GM12864 (cell line): ENCODE data around the gene FARP2.

ENCODE experiments used
- DNase-seq: peaks from one replicate; pipeline ENCODE4 v3.0.0-alpha.2; 2011; ENCODE audit warnings: low read depth
- H3K4me3 ChIP-seq: 2 replicates; pipeline ENCODE4 v1.5.1; 2011; ENCODE audit warnings: mild to moderate bottlenecking, low read depth, low read length, control low read depth
- TF ChIP-seq, protein P1 (sequence below): IDR thresholded peaks from 2 replicates; pipeline ENCODE4 v1.5.1; 2011; ENCODE audit warnings: low read depth, mild to moderate bottlenecking, moderate library complexity, low read length, control low read depth, inconsistent platforms; ENCODE audit errors: missing control alignments

The FARP2 gene

DNA sequence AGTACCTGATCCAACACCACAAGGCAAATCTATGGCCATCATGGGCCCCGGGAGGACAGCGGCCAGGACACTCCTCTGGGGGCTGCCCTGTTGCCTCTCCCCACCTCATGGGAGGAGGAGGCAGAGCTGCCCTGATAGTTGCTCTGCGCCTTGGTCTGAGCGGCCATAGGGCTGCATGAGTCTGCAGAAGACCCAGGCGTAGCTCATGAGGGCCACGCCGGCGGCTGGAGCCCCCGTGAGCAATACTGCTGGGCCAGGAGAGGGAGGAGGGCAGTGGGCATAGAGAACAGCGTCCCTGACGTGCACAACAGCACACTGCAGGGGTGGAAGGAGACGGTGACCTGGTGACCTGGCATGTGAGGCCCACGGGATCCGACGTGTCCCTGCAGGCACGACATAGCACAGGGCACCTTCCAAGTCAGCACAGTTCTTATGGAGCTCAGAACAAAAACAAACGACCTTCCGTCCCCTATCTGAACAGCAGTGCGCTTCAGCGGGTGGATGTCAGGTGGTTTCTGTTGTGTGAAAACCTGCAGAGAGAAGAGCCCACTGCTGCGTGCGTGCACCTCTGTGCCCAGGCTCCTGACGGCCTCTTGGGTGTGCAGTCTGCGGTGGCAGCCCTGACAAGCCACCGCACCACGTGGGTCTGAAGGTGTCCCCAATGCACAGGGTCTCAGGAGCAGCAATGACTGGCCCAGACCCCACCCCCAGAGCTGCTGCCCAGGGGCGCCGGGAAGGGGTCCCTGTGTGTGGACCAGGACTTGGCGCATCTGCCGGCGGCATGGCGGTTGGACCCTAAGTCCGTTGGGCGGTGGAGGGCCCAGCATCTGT lies 139.3 kb downstream of the FARP2 start:
- H3K4me3 ChIP-seq, result no peak overlapping the region
- DNase-seq, result no peak
- TF ChIP-seq, protein P1, sequence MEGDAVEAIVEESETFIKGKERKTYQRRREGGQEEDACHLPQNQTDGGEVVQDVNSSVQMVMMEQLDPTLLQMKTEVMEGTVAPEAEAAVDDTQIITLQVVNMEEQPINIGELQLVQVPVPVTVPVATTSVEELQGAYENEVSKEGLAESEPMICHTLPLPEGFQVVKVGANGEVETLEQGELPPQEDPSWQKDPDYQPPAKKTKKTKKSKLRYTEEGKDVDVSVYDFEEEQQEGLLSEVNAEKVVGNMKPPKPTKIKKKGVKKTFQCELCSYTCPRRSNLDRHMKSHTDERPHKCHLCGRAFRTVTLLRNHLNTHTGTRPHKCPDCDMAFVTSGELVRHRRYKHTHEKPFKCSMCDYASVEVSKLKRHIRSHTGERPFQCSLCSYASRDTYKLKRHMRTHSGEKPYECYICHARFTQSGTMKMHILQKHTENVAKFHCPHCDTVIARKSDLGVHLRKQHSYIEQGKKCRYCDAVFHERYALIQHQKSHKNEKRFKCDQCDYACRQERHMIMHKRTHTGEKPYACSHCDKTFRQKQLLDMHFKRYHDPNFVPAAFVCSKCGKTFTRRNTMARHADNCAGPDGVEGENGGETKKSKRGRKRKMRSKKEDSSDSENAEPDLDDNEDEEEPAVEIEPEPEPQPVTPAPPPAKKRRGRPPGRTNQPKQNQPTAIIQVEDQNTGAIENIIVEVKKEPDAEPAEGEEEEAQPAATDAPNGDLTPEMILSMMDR, result no peak

DNA sequence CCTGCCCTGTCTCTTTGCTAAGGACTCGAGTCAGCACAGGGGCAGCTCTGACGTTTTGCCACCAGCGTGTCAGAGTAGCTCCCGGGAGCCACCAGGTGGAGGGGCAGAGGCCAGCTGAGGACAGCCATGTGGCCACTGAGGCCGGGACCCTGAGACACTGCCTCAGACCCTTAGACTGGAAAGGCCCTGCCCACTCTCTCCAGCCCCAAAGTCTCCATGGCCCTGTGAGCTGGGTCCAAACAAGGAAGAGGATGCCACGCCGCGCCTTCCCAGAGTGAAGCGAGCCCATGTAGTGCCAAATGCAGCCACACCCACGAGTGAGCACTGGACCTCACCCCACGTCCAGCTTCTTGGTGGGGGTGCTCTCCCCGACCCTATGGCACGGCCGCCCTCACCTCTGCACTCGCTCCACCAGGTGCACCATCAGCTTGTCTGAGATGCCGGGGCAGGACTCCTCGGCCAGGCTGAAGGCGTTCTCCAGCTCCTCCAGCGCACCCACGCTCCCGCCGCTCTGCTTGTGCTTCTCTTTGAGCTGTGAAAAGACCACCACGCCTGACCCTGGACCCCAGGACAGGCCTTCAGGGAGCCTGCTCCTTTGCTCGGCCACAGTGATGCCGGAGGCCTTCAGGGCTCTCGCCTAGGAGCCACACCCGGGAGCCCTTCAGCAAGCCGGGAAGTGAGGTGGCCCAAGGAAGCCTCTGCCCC lies 140.1 kb downstream of the FARP2 start:
- no peak for DNase-seq
- no peak overlapping the region for H3K4me3 ChIP-seq
- TF ChIP-seq, protein P1, result no peak

DNA sequence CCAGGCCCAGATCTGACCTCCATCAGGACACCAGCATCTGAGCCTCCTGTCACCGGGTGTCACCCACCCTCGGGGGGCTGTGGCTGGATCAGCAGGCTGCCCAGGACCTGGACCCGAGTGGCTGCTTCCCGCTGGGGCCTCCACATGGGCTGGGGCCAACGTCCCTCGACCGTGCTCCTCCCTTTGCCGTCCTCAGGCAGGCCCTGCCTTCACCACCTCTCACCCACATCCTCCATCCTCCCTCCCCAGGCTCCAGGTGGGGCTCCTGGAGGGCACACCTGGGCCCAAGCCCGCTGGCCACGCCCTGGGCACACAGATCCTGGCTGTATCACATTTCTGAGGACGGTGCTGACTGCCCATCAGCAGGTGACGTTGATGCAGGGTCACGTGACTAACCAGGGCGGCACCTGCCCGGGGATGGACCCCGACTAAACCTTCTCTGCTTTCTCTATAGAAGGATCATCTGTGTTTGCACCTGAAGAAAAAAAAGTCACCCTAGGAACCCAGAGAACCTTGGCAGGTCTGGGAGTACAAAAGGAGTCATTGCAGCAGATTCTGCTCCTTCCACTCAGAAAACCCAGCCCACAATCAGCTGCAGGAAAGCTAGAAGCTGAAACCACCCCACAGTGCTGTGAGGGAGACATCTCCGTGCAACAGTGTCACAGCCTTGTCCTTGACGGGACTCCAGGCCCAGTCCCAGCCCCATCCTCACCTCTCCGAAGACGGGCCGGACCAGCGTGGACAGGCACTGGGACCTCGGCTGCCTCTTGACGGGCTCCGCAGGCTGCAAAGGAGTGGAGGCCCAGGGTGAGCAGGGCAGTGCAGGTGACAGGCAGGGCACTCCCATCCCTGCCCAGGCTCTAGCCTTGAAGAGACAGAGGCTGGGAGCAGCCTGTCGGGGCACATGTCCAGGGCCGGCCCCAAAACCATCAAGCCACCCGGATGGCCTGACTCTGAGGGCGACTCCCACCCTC lies 141.1 kb downstream of the FARP2 start:
- DNase-seq, result no peak
- TF ChIP-seq, protein P1, result no peak
- no peak overlapping the region for H3K4me3 ChIP-seq

DNA sequence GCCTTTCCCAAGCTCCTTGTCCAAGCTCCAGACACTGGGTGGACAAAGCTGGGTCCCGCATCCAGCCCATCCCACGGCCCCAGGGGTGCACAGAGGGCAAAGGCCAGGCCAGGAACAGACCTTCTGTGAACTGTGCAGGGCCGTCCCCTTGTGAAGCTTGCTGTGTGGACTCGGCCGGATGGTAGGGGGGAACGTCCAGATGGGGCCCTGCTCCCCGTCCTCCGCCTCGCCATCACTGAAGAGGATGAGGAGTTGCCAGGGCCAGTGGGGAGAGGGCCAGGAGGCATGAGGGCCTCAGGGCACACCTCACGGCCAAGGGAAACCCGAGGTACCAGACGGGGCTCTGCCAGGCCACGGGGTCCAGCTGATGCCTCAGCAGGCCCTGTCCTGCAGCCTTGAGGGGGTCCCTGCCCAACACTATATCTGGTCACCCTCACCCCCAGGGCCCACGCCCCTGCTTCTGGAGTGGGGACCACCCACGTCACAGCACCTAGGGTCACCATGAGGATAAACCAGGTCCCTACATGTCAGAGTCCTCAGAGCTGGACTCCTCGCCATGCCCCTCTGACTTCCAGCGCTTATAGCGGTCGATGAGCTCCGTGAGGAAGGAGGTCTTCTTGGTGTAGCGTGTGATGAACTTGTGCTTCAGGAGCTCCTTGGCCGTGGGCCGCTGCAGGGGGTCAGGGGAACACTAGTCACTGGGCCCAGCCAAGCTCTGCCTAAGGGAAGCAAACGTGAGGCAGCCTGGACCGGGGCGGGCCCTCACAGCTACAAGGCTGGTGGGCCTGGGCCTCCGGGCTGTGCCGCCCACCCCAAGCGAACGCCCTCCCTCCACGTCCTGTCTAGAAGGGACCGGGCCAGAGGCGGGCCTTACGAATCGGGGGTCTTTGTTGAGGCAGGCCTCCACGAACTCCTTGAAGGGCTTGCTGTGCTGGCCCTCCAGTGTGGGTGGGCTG lies 142.3 kb downstream of the FARP2 start:
- no peak for DNase-seq
- no peak overlapping the region for H3K4me3 ChIP-seq
- TF ChIP-seq, protein P1, result no peak

DNA sequence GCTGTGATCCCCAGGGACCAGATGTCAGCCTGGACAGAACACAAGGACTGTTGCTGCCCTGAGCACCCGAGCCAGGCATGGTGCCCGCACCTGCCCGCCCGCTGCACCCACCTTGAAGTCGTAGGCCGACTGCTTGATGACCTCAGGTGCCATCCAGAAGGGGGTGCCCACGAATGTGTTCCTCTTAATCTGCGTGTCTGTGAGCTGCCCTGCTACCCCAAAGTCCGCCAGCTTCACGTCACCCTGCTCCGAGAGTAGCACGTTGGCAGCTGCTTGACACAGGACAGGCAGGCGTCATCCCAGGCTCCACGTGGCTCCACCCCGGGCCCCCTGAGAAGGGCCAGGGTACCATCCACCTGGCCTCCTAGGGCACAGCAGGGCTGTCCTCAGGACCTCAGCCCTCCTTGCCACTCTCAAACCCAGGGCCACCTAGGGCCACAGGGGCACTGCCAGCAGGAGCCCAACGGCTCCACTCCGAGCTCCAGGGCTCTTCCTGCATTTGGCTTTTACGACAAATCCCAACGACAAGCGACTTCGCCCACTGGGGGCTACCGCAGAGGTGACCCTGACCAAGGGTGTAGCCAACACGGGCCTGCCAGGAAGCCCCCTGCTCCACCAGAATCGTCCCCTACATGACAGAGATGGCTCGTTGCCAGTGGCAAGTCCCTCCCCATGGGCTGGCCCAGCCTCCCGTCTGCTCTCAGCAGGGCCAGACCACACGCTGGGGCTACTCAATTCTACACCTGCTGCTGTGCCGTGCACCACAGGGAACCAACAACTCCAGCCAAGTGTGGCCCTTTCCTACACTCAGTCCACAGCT lies 143.3 kb downstream of the FARP2 start:
- no peak overlapping the region for H3K4me3 ChIP-seq
- TF ChIP-seq, protein P1, result no peak
- DNase-seq, result no peak
